ENCODE measurements around the gene VSTM5. TPM values are rescaled to one million over a fixed set of nuclear protein-coding genes. Genes with fewer than 3 reads are reported as not detected.
"Not testable (repeated sequence)": the region's sequence is repeated elsewhere in the genome, so short reads cannot be mapped to it uniquely, and the experiment has no call there.

Gene VSTM5
- total RNA-seq, 1 experiment from 2014 or later: not detected

DNA sequence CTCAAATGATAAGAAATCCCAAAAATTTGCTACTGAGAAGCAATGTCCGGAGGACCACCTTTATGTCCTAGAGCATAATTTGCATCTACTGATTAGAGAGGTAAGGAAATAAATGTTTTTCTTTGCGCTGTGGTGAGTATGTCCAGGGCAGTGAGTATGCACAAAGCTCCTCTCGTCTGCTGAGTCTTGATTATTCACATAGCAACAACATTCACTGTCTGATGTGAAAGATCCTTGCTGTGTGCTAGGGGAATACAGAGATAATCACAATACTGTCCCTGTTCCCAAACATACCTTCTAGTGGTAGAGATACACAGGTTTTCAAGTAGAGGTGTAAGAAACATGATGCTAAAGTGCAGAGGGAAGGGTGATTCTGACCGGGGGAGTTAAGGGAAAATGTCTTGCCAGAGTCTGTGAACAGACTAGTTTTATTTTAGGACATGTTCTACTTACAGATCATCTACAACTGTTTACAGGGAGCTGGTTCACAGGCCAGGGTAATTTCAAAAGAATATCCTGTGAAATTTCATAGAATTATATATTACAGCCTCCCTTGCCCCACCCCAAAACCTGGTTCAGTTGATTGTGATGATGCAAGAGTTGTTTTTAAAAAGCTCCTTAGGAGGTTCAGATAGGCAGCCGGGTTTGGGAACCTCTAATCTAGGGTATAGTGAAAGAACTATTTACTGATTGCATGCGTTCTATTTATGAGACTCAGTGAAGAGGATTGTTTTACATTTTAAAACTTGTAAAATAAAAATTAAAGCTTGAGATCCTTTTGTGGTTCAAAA is 53.8 kb downstream of the VSTM5 start:
- DNase-seq (ENCODE audit: low read depth): no peak

DNA sequence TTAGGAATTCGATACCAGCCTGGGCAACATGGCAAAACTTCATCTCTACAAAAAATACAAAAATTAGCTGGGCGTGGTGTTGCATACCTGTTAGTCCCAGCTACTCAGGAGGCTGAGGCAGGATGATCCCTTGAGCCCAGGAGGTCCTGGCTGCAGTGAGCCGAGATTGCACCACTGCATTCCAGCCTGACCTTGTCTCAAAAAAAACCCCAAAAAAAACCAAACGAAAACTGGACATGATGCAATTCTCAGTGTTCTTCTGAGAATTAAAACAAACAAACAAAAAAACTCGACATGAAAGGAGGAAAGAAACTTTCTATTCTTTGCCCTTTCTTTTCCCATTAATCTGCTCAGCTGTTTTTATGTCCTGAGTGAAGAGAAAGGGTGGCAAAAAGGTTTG is 58.9 kb downstream of the VSTM5 start:
- DNase-seq (ENCODE audit: low read depth): no peak

GRCh38 chr11:93784935-93785360 is 65.5 kb downstream of the VSTM5 start:
- DNase-seq (ENCODE audit: low read depth): no peak

GRCh38 chr11:93784145-93784934 is 66.1 kb downstream of the VSTM5 start, which contains the start of gene MED17:
Gene MED17 (plus strand): TSS chr11:93784282. CDS start chr11:93784514, 232 bp downstream.
- peak; percentile 95 for DNase-seq (ENCODE audit: low read depth)

GRCh38 chr11:93783765-93784144 is 66.7 kb downstream of the VSTM5 start:
- DNase-seq (ENCODE audit: low read depth): no peak

GRCh38 chr11:93783362-93783761 is 67.1 kb downstream of the VSTM5 start:
- no peak for DNase-seq (ENCODE audit: low read depth)

DNA sequence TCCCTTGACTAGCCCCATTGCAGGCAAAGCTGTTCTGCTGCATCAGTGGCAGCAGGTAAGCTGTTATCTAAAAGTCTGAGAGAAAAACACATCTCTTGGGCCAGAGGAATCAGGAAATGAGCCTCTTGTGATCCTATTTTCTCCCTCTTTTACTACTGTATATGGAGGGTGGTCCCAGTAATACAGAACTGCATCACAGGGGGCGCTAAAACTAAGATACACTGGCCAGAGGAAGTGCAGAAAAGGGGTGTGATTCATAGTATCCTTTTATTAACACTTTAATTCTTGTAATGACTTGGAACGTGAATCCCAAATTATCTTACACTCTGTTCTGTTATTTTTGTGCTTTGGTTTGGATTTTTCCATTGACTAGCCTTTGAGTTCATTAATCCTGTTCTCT is 75.1 kb downstream of the VSTM5 start:
- no peak for DNase-seq (ENCODE audit: low read depth)

DNA sequence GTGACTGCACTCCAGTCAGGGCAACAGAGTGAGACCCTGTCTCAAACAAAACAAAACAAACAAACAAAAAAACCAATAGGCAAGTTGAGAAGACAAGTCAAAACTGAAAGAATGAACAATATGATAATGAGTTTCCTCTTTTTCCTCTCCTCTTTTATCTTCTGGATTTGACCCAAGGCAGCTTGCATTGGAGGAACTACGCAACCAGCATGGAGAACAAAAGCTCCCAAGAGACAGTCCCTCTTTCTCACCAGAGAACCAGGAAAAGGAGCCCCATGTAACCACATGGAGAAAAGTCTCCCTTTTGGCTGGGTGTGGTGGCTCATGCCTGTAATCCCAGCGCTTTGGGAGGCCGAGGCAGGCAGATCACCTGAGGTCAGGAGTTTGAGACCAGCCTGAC is 75.9 kb downstream of the VSTM5 start:
- DNase-seq (ENCODE audit: low read depth): not testable (repeated sequence)

GRCh38 chr11:93773601-93774200 is 76.7 kb downstream of the VSTM5 start:
- DNase-seq (ENCODE audit: low read depth): no peak

DNA sequence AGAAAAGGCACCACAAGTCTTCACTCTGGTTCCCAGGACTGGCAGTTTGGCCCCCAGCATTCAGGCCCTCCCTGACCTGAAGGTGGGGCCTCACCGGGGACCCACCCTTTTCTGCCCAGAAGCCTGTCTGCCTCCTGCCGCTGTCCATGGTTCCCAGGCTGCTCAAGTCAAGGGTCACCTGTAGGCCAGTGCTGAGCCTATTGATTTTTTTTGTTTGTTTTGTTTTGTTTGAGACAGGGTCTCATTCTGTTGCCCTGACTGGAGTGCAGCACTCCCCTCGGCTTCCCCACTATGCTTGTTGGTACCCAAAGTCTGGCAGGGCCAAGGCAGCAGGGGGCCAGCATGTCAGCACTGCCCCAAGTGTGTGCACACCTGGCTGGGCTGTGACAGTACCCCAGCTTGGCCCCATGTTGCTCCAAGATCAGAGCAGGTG is 77.4 kb downstream of the VSTM5 start:
- no peak for DNase-seq (ENCODE audit: low read depth)

DNA sequence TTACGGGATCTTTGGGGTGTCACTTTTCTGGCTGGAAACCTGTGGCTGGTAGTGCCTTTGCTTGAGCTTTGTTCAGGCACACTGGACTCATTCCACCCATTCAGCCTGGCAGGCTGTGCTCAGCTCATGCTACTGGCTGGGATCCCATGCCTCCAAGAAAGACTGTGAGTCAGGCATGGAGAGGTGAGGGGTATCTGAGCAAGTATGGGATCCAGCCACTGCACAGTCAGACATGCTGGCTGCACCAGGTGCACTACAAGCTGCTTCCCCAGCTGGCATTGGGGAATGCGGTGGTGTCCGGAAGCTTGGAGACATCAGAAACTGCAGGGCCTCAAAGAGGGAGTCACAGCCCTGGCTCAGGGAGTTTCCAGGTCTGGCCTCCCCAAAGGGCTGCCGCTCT is 78.3 kb downstream of the VSTM5 start:
- DNase-seq (ENCODE audit: low read depth): no peak

DNA sequence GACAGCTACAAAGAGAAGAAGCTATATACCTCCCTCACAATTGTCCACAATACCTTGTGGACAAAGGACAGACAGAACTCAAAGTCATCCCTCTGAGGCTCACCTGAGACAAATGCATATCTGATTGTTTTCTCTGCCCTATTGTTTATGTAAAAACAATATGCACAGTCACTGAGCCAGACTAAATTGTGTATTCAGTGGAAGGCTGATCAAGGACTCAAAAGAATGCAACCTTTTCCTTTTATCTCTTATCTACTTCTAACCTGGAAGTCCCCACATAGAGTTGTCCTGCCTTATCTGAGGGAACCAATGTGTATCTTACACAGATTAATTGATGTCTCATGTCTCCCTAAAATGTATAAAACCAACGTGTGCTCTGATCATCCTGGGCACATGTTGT is 80.3 kb downstream of the VSTM5 start:
- no peak for DNase-seq (ENCODE audit: low read depth)

Other genes starting within 250 kb of the VSTM5 start
- 16.0 and 20.2 TPM in 2 replicates for gene CEP295, start 188.9 kb downstream of the VSTM5 start, total RNA-seq (2014; rRNA removed; shearing (Covaris generic))
- 78.6 and 97.3 TPM in 2 replicates for gene TAF1D, start 109.1 kb downstream of the VSTM5 start, total RNA-seq (2014; rRNA removed; shearing (Covaris generic))
- 15.1 and 17.5 TPM in 2 replicates for gene C11orf54, start 108.9 kb downstream of the VSTM5 start, total RNA-seq (2014; rRNA removed; shearing (Covaris generic))
- gene MED17, start 66.3 kb downstream of the VSTM5 start, total RNA-seq (2014; rRNA removed; shearing (Covaris generic)): 33.8 and 43.1 TPM in 2 replicates
- 1.0 and 1.2 TPM in 2 replicates for gene HEPHL1, start 170.7 kb upstream of the VSTM5 start, total RNA-seq (2014; rRNA removed; shearing (Covaris generic))

Measured in M059J (cell line).